HepG2 (cell line): ENCODE results near the gene CENPB. TPM values are rescaled to one million over a fixed set of nuclear protein-coding genes. Genes with fewer than 3 reads are reported as not detected.

Experiments used
- EHMT2 ChIP-seq: fragments of 200-600 bp; sonication (generic); IDR thresholded peaks from 2 replicates; pipeline ENCODE4 v1.7.0; 2017; ENCODE audit warnings: antibody characterized with exemption, low read depth, low read length, borderline replicate concordance
- MAFK ChIP-seq, 2 experiments: IDR thresholded peaks in 1 of 2; conservative IDR thresholded peaks in 1 of 2; 2 replicates each; pipeline ENCODE4 v1.6.1; 2011; ENCODE audit warnings: improper control_type of control experiment in 2 of 2, low read length in 2 of 2
- ONECUT2 ChIP-seq: sonication (generic); formaldehyde crosslinking; IDR thresholded peaks from 2 replicates; pipeline ENCODE4 v1.4.0; 2020; ENCODE audit warnings: missing genetic modification reagents
- PAF1 ChIP-seq: IDR thresholded peaks from 2 replicates; pipeline ENCODE4 v1.6.1; 2016; ENCODE audit warnings: missing genetic modification reagents, missing compliant biosample characterization
- ZKSCAN8 ChIP-seq: IDR thresholded peaks from 2 replicates; pipeline ENCODE4 v1.6.1; 2016; ENCODE audit warnings: borderline replicate concordance, missing genetic modification reagents, missing compliant biosample characterization
- polyA plus RNA-seq, 8 experiments: library from polyadenylated mRNA; depleted of rRNA in 3 of 8; stranded (reverse) in 7 of 8; unstranded in 1 of 8; fragments of >200 nt; fragmentation: Illumina TruSeq in 4 of 8; extraction: Trizol in 4 of 8; gene quantifications; 2 replicates each; pipeline versions ENCODE4 v1.2.1 to v1.2.3, GENCODE V29; 2011 to 2016; ENCODE audit warnings: low read depth in 4 of 8, missing spikeins in 1 of 8, mixed read lengths in 1 of 8; ENCODE audit not compliant: insufficient read depth in 1 of 8
- total RNA-seq, 5 experiments: library from RNA; depleted of rRNA; stranded (reverse); fragments of >200 nt; fragmentation: Illumina TruSeq; extraction: Trizol; gene quantifications; 2 replicates each; pipeline ENCODE4 v1.2.3, GENCODE V29; 2016; ENCODE audit warnings: low read depth in 1 of 5
- TF ChIP-seq, protein P1 (sequence below): sonication (generic); formaldehyde crosslinking; IDR thresholded peaks from 2 replicates; pipeline ENCODE4 v1.4.0; 2020; ENCODE audit warnings: missing genetic modification reagents
- TF ChIP-seq, protein P2 (sequence below): sonication (generic); formaldehyde crosslinking; IDR thresholded peaks from 2 replicates; pipeline ENCODE4 v1.4.0; 2020; ENCODE audit warnings: missing genetic modification reagents
- TF ChIP-seq, protein P3 (sequence below): IDR thresholded peaks from 2 replicates; pipeline ENCODE4 v1.6.1; 2016
- TF ChIP-seq, protein P4 (sequence below): fragments of 450-650 bp; IDR thresholded peaks from 2 replicates; pipeline ENCODE4 v1.6.1; 2017; ENCODE audit warnings: mild to moderate bottlenecking
- TF ChIP-seq, protein P5 (sequence below): sonication (generic); formaldehyde crosslinking; IDR thresholded peaks from 2 replicates; pipeline ENCODE4 v1.4.0; 2020; ENCODE audit warnings: mild to moderate bottlenecking, missing genetic modification reagents

CENPB gene
- total and polyA plus RNA-seq, 2 of the 13 experiments (the other 11 are each of a cell fraction or from before 2014, with no cell fraction given), result 10.4 to 54.5 TPM

DNA sequence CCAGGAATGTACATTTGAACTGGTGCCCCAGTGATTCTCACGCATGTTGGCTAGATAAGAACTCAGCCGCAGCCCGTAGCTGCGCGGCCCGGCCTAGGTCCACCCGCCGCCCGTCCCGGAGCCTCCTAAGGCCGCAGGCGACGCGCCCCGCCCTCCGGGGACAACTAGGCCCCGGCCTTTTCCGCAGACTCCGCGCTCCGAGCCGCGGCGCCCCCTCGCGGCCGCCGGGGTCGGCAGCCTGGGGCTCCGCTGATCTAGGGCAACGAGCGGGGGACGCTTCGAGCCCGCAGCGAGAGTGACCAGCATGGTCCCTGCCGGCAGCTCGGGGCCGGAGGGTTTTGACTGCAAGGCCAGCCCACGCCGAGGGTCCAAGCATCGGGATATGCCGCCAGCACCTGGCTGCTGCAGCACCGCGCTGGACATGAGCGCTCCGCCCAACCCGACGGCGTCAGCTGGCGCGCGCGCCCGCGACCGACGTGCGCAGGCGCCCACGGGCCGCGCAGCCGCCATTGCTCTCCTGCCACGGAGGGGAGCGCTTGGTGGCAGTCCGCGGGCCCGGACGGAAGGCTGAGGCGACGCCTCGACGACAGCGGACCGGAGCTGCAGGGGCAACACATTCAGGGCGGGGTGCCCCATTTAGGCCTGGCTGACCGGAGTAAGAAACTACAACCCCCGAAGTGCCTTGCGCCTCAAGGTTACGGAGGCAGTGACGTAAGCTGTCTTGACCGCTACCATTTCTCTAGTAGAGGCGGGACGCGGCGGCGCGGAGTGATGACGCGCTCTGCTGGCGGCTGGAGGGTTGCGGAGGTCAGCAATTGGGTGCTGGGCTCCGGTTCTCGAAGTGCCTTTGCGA lies 33.7 kb upstream of the CENPB start, which contains the start of gene AP5S1 (continued):
- TF ChIP-seq, protein P1, sequence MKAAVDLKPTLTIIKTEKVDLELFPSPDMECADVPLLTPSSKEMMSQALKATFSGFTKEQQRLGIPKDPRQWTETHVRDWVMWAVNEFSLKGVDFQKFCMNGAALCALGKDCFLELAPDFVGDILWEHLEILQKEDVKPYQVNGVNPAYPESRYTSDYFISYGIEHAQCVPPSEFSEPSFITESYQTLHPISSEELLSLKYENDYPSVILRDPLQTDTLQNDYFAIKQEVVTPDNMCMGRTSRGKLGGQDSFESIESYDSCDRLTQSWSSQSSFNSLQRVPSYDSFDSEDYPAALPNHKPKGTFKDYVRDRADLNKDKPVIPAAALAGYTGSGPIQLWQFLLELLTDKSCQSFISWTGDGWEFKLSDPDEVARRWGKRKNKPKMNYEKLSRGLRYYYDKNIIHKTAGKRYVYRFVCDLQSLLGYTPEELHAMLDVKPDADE (CRISPR knock-in tag), result peak; percentile 76; the same call in 1 of the 2 replicates
- TF ChIP-seq EHMT2 (no peak), MAFK (conservative IDR thresholded peaks at IDR 0.05 in 1 of 2, IDR thresholded peaks at IDR 0.05 in 1 of 2; ENCODE audit: low read length in 2 of 2) (peak; percentile 67 to 77), ZKSCAN8 (CRISPR knock-in tag) (peak; percentile 90; the same call in 1 of the 2 replicates), ONECUT2 (peak; percentile 47; the same call in 1 of the 2 replicates), PAF1 (CRISPR knock-in tag) (no peak)
- TF ChIP-seq, protein P2, sequence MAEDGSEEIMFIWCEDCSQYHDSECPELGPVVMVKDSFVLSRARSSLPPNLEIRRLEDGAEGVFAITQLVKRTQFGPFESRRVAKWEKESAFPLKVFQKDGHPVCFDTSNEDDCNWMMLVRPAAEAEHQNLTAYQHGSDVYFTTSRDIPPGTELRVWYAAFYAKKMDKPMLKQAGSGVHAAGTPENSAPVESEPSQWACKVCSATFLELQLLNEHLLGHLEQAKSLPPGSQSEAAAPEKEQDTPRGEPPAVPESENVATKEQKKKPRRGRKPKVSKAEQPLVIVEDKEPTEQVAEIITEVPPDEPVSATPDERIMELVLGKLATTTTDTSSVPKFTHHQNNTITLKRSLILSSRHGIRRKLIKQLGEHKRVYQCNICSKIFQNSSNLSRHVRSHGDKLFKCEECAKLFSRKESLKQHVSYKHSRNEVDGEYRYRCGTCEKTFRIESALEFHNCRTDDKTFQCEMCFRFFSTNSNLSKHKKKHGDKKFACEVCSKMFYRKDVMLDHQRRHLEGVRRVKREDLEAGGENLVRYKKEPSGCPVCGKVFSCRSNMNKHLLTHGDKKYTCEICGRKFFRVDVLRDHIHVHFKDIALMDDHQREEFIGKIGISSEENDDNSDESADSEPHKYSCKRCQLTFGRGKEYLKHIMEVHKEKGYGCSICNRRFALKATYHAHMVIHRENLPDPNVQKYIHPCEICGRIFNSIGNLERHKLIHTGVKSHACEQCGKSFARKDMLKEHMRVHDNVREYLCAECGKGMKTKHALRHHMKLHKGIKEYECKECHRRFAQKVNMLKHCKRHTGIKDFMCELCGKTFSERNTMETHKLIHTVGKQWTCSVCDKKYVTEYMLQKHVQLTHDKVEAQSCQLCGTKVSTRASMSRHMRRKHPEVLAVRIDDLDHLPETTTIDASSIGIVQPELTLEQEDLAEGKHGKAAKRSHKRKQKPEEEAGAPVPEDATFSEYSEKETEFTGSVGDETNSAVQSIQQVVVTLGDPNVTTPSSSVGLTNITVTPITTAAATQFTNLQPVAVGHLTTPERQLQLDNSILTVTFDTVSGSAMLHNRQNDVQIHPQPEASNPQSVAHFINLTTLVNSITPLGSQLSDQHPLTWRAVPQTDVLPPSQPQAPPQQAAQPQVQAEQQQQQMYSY (CRISPR knock-in tag), result peak; percentile 76
- TF ChIP-seq, protein P3, sequence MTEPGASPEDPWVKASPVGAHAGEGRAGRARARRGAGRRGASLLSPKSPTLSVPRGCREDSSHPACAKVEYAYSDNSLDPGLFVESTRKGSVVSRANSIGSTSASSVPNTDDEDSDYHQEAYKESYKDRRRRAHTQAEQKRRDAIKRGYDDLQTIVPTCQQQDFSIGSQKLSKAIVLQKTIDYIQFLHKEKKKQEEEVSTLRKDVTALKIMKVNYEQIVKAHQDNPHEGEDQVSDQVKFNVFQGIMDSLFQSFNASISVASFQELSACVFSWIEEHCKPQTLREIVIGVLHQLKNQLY (CRISPR knock-in tag), result peak; percentile 42
- TF ChIP-seq, protein P4, sequence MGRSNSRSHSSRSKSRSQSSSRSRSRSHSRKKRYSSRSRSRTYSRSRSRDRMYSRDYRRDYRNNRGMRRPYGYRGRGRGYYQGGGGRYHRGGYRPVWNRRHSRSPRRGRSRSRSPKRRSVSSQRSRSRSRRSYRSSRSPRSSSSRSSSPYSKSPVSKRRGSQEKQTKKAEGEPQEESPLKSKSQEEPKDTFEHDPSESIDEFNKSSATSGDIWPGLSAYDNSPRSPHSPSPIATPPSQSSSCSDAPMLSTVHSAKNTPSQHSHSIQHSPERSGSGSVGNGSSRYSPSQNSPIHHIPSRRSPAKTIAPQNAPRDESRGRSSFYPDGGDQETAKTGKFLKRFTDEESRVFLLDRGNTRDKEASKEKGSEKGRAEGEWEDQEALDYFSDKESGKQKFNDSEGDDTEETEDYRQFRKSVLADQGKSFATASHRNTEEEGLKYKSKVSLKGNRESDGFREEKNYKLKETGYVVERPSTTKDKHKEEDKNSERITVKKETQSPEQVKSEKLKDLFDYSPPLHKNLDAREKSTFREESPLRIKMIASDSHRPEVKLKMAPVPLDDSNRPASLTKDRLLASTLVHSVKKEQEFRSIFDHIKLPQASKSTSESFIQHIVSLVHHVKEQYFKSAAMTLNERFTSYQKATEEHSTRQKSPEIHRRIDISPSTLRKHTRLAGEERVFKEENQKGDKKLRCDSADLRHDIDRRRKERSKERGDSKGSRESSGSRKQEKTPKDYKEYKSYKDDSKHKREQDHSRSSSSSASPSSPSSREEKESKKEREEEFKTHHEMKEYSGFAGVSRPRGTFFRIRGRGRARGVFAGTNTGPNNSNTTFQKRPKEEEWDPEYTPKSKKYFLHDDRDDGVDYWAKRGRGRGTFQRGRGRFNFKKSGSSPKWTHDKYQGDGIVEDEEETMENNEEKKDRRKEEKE, result no peak
- TF ChIP-seq, protein P5, sequence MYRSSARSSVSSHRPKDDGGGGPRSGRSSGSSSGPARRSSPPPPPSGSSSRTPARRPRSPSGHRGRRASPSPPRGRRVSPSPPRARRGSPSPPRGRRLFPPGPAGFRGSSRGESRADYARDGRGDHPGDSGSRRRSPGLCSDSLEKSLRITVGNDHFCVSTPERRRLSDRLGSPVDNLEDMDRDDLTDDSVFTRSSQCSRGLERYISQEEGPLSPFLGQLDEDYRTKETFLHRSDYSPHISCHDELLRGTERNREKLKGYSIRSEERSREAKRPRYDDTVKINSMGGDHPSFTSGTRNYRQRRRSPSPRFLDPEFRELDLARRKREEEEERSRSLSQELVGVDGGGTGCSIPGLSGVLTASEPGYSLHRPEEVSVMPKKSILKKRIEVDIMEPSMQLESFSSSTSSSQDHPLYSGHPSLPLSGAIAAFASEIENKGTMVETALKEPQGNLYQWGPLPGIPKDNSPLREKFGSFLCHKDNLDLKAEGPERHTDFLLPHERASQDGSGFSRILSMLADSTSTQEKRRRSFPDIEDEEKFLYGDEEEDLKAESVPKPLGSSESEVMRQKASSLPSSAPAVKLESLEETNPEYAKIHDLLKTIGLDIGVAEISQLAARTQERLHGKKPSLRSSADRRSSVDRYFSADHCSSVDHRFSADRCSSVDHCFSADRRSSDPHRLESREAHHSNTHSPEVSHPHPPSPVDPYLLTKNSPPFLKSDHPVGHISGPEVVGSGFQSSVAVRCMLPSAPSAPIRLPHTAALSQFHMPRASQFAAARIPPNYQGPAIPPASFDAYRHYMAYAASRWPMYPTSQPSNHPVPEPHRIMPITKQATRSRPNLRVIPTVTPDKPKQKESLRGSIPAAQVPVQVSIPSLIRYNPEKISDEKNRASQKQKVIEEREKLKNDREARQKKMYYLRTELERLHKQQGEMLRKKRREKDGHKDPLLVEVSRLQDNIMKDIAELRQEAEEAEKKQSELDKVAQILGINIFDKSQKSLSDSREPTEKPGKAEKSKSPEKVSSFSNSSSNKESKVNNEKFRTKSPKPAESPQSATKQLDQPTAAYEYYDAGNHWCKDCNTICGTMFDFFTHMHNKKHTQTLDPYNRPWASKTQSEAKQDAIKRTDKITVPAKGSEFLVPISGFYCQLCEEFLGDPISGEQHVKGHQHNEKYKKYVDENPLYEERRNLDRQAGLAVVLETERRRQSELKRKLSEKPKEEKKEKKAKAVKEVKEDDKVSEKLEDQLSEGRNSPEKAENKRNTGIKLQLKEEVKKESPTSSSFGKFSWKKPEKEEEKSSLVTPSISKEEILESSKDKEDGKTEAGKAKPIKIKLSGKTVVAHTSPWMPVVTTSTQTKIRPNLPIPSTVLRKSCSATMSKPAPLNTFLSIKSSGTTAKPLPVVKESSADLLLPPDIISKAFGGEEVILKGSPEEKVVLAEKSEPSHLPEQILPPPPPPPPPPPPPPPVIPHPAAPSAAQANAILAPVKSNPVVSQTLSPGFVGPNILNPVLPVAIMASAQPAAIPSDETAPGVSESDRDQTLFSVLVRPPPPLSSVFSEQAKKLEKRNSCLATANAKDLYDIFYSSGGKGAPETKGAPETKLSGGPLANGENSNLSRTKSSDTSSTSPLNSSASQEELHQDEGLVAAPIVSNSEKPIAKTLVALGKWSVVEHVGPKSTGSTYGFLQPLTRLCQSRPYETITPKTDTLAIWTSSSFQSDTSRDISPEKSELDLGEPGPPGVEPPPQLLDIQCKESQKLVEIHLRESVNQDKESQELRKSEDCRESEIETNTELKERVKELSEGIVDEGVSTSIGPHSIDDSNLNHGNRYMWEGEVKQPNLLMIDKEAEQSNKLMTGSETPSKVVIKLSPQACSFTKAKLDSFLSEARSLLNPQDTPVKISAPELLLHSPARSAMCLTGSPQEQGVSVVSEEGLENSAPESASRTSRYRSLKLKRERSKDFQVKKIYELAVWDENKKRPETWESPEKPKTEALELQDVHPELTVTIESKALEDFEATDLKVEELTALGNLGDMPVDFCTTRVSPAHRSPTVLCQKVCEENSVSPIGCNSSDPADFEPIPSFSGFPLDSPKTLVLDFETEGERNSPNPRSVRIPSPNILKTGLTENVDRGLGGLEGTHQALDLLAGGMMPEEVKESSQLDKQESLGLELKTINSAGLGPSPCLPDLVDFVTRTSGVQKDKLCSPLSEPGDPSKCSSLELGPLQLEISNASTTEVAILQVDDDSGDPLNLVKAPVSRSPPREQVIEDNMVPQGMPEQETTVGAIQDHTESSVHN, result peak; percentile 88; the same call in 1 of the 2 replicates
